HepG2 (cell line): ENCODE data around the gene ABHD4. TPM values are rescaled to one million over a fixed set of nuclear protein-coding genes. Genes with fewer than 3 reads are reported as not detected.

Source experiments
- CREB3 ChIP-seq: sonication (generic); formaldehyde crosslinking; IDR thresholded peaks from 2 replicates; pipeline ENCODE4 v1.5.0; 2020; ENCODE audit warnings: missing genetic modification reagents
- ETV5 ChIP-seq: IDR thresholded peaks from 2 replicates; pipeline ENCODE4 v1.6.1; 2018; ENCODE audit warnings: missing biosample characterization, missing genetic modification reagents, inconsistent platforms, borderline replicate concordance
- PRDM10 ChIP-seq: sonication (generic); formaldehyde crosslinking; IDR thresholded peaks from 2 replicates; pipeline ENCODE4 v1.4.0; 2020; ENCODE audit warnings: low read depth, missing genetic modification reagents
- TFE3 ChIP-seq: IDR thresholded peaks from 2 replicates; pipeline ENCODE4 v1.6.1; 2016
- ZGPAT ChIP-seq: IDR thresholded peaks from 2 replicates; pipeline ENCODE4 v1.6.1; 2016; ENCODE audit warnings: mild to moderate bottlenecking
- ZHX2 ChIP-seq, 2 experiments: sonication (generic) in 1 of 2; formaldehyde crosslinking in 1 of 2; IDR thresholded peaks; 2 replicates each; pipeline versions ENCODE4 v1.6.1 to v1.9.0; 2014 to 2022; ENCODE audit warnings: antibody characterized with exemption in 1 of 2, borderline replicate concordance in 1 of 2, inconsistent platforms in 1 of 2, low read depth in 1 of 2, missing genetic modification reagents in 1 of 2
- ZIK1 ChIP-seq: sonication (generic); formaldehyde crosslinking; IDR thresholded peaks from 2 replicates; pipeline ENCODE4 v1.5.0; 2020; ENCODE audit warnings: mild to moderate bottlenecking, low read depth, missing genetic modification reagents, borderline replicate concordance
- ZNF687 ChIP-seq: sonication (generic); formaldehyde crosslinking; IDR thresholded peaks from 2 replicates; pipeline ENCODE4 v1.5.1; 2020; ENCODE audit warnings: mild to moderate bottlenecking, missing genetic modification reagents, moderate library complexity
- polyA plus RNA-seq, 8 experiments: library from polyadenylated mRNA; depleted of rRNA in 3 of 8; stranded (reverse) in 7 of 8; unstranded in 1 of 8; fragments of >200 nt; fragmentation: Illumina TruSeq in 4 of 8; extraction: Trizol in 4 of 8; gene quantifications; 2 replicates each; pipeline versions ENCODE4 v1.2.1 to v1.2.3, GENCODE V29; 2011 to 2016; ENCODE audit warnings: low read depth in 4 of 8, missing spikeins in 1 of 8, mixed read lengths in 1 of 8; ENCODE audit not compliant: insufficient read depth in 1 of 8
- total RNA-seq, 5 experiments: library from RNA; depleted of rRNA; stranded (reverse); fragments of >200 nt; fragmentation: Illumina TruSeq; extraction: Trizol; gene quantifications; 2 replicates each; pipeline ENCODE4 v1.2.3, GENCODE V29; 2016; ENCODE audit warnings: low read depth in 1 of 5

ABHD4 gene
- total and polyA plus RNA-seq, 2 of the 13 experiments (the other 11 are each of a cell fraction or from before 2014, with no cell fraction given) = 16.1 to 47.5 TPM

GRCh38 chr14:22556990-22557623 lies 41.0 kb upstream of the ABHD4 start (continued):
- TF ChIP-seq PRDM10 (CRISPR knock-in tag) = 0 out of 2 replicates have a peak, but pooled peaks have one; percentile 14
- peak; percentile 68; the same call in 1 of the 2 replicates for TF ChIP-seq ZIK1 (CRISPR knock-in tag)
- TF ChIP-seq CREB3 (CRISPR knock-in tag) = 0 out of 2 replicates have a peak, but pooled peaks have one; percentile 80
- peak; percentile 89; the same call in 1 of the 2 replicates for TF ChIP-seq ZGPAT (CRISPR knock-in tag)
- TF ChIP-seq ZHX2 (IDR thresholded peaks at IDR 0.05; ENCODE audit: low read depth) = no peak
- no peak; the same call in 1 of the 2 replicates for TF ChIP-seq ZHX2 (CRISPR knock-in tag; IDR thresholded peaks at IDR 0.05; ENCODE audit: borderline replicate concordance)
- TF ChIP-seq TFE3 (CRISPR knock-in tag) = peak; percentile 46
- peak; percentile 80 for TF ChIP-seq ZNF687
- TF ChIP-seq ETV5 (CRISPR knock-in tag) = peak; percentile 71
